ENCODE data around the gene KCTD5. TPM values are rescaled to one million over a fixed set of nuclear protein-coding genes. Genes with fewer than 3 reads are reported as not detected.
A peak's percentile ranks its signal among the peaks of the same experiment; 100 is the strongest.

The KCTD5 gene
- total and polyA plus RNA-seq, 2 experiments from 2014 or later: 32.6 to 32.9 TPM

DNA sequence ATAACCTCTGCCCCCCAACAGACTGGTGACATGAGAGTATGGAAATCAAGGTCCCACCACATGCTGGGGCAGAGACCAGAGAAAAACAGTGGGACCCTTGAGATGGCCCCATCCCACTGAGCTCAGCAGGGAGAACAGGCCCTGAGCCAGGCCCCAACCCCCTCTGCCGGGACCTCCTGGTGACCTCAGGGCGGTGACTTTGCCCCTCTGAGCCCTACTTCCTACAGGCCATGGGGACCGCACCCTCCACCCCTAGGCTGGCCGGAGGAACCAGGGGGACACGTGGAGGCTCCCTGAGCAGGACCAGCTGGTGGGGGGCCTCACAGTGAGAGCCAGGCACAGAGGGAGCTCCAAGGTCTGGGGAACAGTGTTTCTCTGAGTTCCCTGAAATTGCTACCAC is 56.3 kb downstream of the KCTD5 start:
- no peak for DNase-seq (ENCODE audit: low read depth in 1 of 2, low spot score in 1 of 2)
- no peaks in the 10 kb centered on the region for H3K9me3 ChIP-seq (ENCODE audit: low read depth)
- no peak overlapping the region for H3K4me3 ChIP-seq
- peaks cover 19% of the 10 kb centered on the region for H3K4me1 ChIP-seq (ENCODE audit: low read depth)
- H3K27ac ChIP-seq: peak overlapping the region; percentile 79
- H3K27me3 ChIP-seq: no peaks in the 10 kb centered on the region
- TF ChIP-seq, protein P1, sequence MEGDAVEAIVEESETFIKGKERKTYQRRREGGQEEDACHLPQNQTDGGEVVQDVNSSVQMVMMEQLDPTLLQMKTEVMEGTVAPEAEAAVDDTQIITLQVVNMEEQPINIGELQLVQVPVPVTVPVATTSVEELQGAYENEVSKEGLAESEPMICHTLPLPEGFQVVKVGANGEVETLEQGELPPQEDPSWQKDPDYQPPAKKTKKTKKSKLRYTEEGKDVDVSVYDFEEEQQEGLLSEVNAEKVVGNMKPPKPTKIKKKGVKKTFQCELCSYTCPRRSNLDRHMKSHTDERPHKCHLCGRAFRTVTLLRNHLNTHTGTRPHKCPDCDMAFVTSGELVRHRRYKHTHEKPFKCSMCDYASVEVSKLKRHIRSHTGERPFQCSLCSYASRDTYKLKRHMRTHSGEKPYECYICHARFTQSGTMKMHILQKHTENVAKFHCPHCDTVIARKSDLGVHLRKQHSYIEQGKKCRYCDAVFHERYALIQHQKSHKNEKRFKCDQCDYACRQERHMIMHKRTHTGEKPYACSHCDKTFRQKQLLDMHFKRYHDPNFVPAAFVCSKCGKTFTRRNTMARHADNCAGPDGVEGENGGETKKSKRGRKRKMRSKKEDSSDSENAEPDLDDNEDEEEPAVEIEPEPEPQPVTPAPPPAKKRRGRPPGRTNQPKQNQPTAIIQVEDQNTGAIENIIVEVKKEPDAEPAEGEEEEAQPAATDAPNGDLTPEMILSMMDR (IDR thresholded peaks at IDR 0.05; ENCODE audit: low read depth, low read length): no peak
- no peaks in the 10 kb centered on the region for H3K36me3 ChIP-seq

- Histone ChIP-seq H3K27ac (peak overlapping the region; percentile 79), H3K36me3 (no peaks in the 10 kb centered on the region), H3K9me3 (ENCODE audit: low read depth) (no peaks in the 10 kb centered on the region), H3K27me3 (no peaks in the 10 kb centered on the region), H3K4me1 (ENCODE audit: low read depth) (peaks cover 19% of the 10 kb centered on the region), H3K4me3 (no peak overlapping the region)
- no peak for DNase-seq (ENCODE audit: low read depth in 1 of 2, low spot score in 1 of 2)
- TF ChIP-seq, protein P1 (IDR thresholded peaks at IDR 0.05; ENCODE audit: low read depth, low read length): no peak
Measured at GRCh38 chr16:2739625-2740430, 57.5 kb downstream of the KCTD5 start.

DNA sequence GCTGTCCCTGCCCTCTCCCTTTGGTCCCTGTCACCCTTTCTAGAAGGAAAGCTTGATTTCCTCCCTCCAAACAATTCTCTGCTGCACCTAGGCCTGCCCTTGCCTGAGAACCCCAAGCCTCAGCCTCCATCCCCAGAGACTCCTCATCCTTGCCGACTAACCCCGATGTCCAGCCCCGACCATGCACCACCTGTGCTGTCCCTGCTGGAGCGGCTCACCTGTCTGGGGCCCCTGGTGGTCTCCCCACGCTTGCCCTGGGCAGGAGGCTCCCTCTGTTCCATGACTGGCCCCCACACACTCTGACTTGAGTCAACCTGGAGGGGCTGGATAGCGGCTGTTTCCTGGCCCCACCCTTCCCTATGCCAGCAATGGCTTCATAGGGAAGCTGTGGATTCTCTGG is 58.2 kb downstream of the KCTD5 start:
- Histone ChIP-seq H3K36me3 (no peaks in the 10 kb centered on the region), H3K9me3 (ENCODE audit: low read depth) (no peaks in the 10 kb centered on the region), H3K27ac (no peak overlapping the region), H3K4me3 (no peak overlapping the region), H3K27me3 (no peaks in the 10 kb centered on the region), H3K4me1 (ENCODE audit: low read depth) (peaks cover 19% of the 10 kb centered on the region)
- TF ChIP-seq, protein P1 (IDR thresholded peaks at IDR 0.05; ENCODE audit: low read depth, low read length): no peak
- no peak for DNase-seq (ENCODE audit: low read depth in 1 of 2, low spot score in 1 of 2)

DNA sequence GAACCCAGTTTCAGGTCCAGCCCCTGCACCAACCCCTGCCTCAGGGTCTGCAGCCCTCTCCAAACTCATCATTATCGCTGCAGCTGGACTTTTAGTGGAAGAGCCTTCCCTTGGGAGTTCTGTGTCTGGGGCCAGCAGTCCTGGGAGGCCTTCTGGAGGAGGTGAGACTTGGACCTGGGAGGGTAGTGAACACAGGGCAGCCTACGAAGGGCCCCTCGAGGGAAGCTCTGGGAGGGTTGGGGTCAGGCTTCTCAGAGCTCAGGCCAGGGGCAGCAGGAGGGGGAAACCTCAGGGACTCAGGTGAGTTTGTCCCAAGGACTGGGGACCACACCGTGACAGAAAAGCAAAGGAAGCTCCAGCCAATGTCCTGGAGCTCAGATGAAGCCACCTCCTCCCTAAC is 58.8 kb downstream of the KCTD5 start:
- Histone ChIP-seq H3K4me3 (no peak overlapping the region), H3K27me3 (no peaks in the 10 kb centered on the region), H3K36me3 (no peaks in the 10 kb centered on the region), H3K4me1 (ENCODE audit: low read depth) (peaks cover 19% of the 10 kb centered on the region), H3K9me3 (ENCODE audit: low read depth) (no peaks in the 10 kb centered on the region), H3K27ac (no peak overlapping the region)
- TF ChIP-seq, protein P1 (IDR thresholded peaks at IDR 0.05; ENCODE audit: low read depth, low read length): no peak
- no peak for DNase-seq (ENCODE audit: low read depth in 1 of 2, low spot score in 1 of 2)

- H3K36me3 ChIP-seq: no peaks in the 10 kb centered on the region
- no peak for DNase-seq (ENCODE audit: low read depth in 1 of 2, low spot score in 1 of 2)
- H3K4me3 ChIP-seq: no peak overlapping the region
- H3K9me3 ChIP-seq (ENCODE audit: low read depth): no peaks in the 10 kb centered on the region
- no peak overlapping the region for H3K27ac ChIP-seq
- TF ChIP-seq, protein P1 (IDR thresholded peaks at IDR 0.05; ENCODE audit: low read depth, low read length): no peak
- H3K4me1 ChIP-seq (ENCODE audit: low read depth): peaks cover 19% of the 10 kb centered on the region
- H3K27me3 ChIP-seq: no peaks in the 10 kb centered on the region
Measured at GRCh38 chr16:2742323-2743006, 60.1 kb downstream of the KCTD5 start.
